KMS-11 (cell line): Measurements from ENCODE around the gene SEMA6C.

Experiments
- H2AFZ ChIP-seq: fragments of 200-600 bp; sonication (generic); 2 replicates; pipeline ENCODE4 v1.6.1; 2016; ENCODE audit warnings: antibody characterized with exemption, mixed run types, low read depth
- H3K27ac ChIP-seq: fragments of 200-600 bp; sonication (generic); 2 replicates; pipeline ENCODE4 v1.6.1; 2016; ENCODE audit warnings: mild to moderate bottlenecking, mixed run types
- H3K27me3 ChIP-seq: fragments of 200-600 bp; sonication (generic); 2 replicates; pipeline ENCODE4 v1.6.1; 2017; ENCODE audit warnings: mild to moderate bottlenecking, low read depth, mixed run types, moderate library complexity; ENCODE audit not compliant: insufficient read depth
- H3K36me3 ChIP-seq: fragments of 200-600 bp; sonication (generic); 2 replicates; pipeline ENCODE4 v1.6.1; 2017; ENCODE audit warnings: mild to moderate bottlenecking, mixed run types; ENCODE audit not compliant: insufficient read depth
- H3K4me1 ChIP-seq: fragments of 200-600 bp; sonication (generic); 2 replicates; pipeline ENCODE4 v1.6.1; 2016; ENCODE audit warnings: mild to moderate bottlenecking, low read depth, mixed run types; ENCODE audit not compliant: poor library complexity, severe bottlenecking
- H3K4me2 ChIP-seq: fragments of 200-600 bp; sonication (generic); 2 replicates; pipeline ENCODE4 v1.7.0; 2016; ENCODE audit warnings: mild to moderate bottlenecking, mixed run types
- H3K4me3 ChIP-seq: fragments of 200-600 bp; sonication (generic); IDR thresholded peaks from 2 replicates; pipeline ENCODE4 v1.6.1; 2017; ENCODE audit warnings: low read depth, low read length, mixed read lengths; ENCODE audit not compliant: insufficient read depth
- H3K79me2 ChIP-seq: fragments of 200-600 bp; sonication (generic); 2 replicates; pipeline ENCODE4 v1.6.1; 2016; ENCODE audit warnings: low read depth, mixed run types; ENCODE audit not compliant: insufficient read depth
- H3K9ac ChIP-seq: fragments of 200-600 bp; sonication (generic); 2 replicates; pipeline ENCODE4 v1.6.1; 2016; ENCODE audit warnings: mild to moderate bottlenecking, mixed run types
- H4K20me1 ChIP-seq: fragments of 200-600 bp; sonication (generic); 2 replicates; pipeline ENCODE4 v1.6.1; 2016; ENCODE audit warnings: mild to moderate bottlenecking, mixed run types; ENCODE audit not compliant: insufficient read depth
- CTCF ChIP-seq: fragments of 200-600 bp; sonication (generic); conservative IDR thresholded peaks from 2 replicates; pipeline ENCODE4 v1.6.1; 2017; ENCODE audit warnings: low read depth, mild to moderate bottlenecking, antibody characterized with exemption, low read length, moderate library complexity, mixed read lengths

The SEMA6C gene

DNA sequence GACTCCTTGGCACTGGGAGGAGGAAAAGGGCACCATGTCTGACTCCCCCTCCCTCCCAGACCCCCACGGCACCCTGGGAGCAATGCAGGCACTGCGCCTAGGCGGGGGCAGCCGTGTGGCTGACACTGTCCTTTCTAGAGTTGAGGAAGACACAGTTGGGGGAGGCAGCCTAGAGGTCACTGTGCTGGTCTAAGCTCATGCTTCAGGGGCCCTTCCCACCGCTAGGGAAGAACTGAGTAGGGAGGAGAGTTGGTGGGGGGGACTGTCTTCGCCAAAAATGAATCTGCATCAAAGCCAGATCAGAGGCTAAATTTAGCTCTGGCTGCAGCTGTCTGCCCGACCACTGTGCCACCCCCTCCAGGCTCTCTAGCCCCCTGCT lies 3.4 kb downstream of the SEMA6C start:
- no peak overlapping the region for H3K9ac ChIP-seq
- H3K36me3 ChIP-seq: no peaks in the 10 kb centered on the region
- no peaks in the 10 kb centered on the region for H4K20me1 ChIP-seq
- H3K4me1 ChIP-seq: peaks cover 13% of the 10 kb centered on the region
- no peak for TF ChIP-seq CTCF
- no peak overlapping the region for H3K27ac ChIP-seq
- no peaks in the 10 kb centered on the region for H3K79me2 ChIP-seq
- H2AFZ ChIP-seq: no peak overlapping the region
- H3K27me3 ChIP-seq: peaks cover 37% of the 10 kb centered on the region
- no peak overlapping the region for H3K4me2 ChIP-seq
- H3K4me3 ChIP-seq: no peak overlapping the region

- no peak for TF ChIP-seq CTCF
- H3K27me3 ChIP-seq: peaks cover 32% of the 10 kb centered on the region
Measured at GRCh38 chr1:151142411-151143056, 3.9 kb downstream of the SEMA6C start.

DNA sequence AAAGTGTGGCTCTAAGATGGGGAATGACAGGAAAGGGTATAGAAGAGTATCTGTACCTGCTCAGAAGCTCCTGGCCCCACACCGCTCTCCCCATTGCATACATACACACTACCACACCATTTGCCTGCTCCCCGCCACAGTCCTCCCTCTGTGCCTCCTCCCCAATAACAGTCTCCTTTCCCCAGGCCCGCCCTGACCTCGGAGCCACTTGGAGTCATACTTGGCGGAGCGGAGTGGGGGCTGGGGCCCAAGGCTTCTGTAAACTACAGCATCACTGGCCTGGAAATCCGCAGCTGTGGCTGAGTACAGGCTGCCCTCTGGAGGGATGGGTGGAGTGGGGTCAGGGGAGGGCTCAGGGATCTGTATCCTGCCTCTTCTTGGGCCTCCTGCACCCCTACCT lies 8.6 kb downstream of the SEMA6C start:
- no peak overlapping the region for H3K9ac ChIP-seq

More at GRCh38 chr1:151142411-151143056, 3.9 kb downstream of the SEMA6C start:
- Histone ChIP-seq H3K4me3 (no peak overlapping the region), H3K4me1 (peaks cover 13% of the 10 kb centered on the region), H3K79me2 (no peaks in the 10 kb centered on the region), H3K9ac (no peak overlapping the region), H4K20me1 (no peaks in the 10 kb centered on the region), H3K4me2 (no peak overlapping the region), H3K27ac (no peak overlapping the region), H2AFZ (no peak overlapping the region), H3K36me3 (no peaks in the 10 kb centered on the region)

DNA sequence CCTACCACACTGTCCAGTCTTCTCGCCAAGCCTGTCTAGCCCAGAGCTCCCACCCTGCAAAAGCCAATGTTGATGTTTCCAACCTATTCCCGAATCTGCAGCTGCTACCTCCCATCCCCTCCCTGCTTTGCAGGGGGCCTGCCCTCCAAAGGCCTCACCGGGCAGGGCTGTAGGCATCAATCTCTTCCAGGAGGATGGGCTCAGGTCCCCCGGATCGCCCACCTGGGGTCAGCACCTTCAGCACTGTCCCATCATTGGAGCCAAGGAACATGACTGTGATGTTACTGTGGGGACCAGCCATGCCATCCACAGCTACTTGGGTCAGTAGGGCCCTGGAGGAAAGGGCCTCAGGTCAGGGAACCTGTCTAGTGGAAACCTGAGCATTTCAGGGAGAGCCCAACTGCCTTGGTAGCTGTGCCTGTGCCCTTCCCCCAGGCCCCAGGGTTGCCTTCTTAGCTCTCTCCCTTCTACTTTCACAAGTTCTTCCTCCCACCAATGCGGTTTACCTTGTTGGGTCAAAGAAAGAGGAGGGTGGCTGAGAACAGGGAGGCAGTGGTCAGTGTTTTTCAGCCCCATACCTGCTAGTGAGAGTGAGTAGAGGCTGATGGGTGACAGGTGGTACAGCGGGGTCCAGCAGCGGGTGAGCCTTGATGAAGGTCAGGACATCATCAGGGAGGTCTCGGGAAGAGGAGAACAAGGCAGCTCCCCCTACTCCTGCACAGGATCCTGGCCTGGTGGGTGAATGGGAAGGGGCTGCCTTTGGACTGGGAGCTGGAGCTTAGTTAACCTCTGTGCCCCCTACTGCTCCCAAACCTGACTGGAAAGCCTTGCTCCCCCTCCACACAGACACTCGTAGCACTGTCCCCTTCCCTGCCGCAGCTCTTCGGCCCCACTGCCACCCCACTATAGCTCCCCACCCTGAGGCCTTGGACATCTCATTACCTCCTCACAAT lies 10.7 kb downstream of the SEMA6C start:
- H2AFZ ChIP-seq: no peak overlapping the region
- peak; percentile 40; the same call in 1 of the 2 replicates for TF ChIP-seq CTCF
- H3K27ac ChIP-seq: no peak overlapping the region
- peaks cover 7% of the 10 kb centered on the region for H3K4me1 ChIP-seq
- H3K27me3 ChIP-seq: no peaks in the 10 kb centered on the region
- no peaks in the 10 kb centered on the region for H3K79me2 ChIP-seq
- no peak overlapping the region for H3K4me2 ChIP-seq
- H4K20me1 ChIP-seq: no peaks in the 10 kb centered on the region
- H3K9ac ChIP-seq: no peak overlapping the region
- H3K36me3 ChIP-seq: no peaks in the 10 kb centered on the region
- no peak overlapping the region for H3K4me3 ChIP-seq

More for the DNA sequence above, 8.6 kb downstream of the SEMA6C start:
- Histone ChIP-seq H3K36me3 (no peaks in the 10 kb centered on the region), H4K20me1 (no peaks in the 10 kb centered on the region), H2AFZ (no peak overlapping the region), H3K4me1 (peaks cover 7% of the 10 kb centered on the region), H3K27me3 (peaks cover 6% of the 10 kb centered on the region; the same call in 1 of the 2 replicates), H3K79me2 (no peaks in the 10 kb centered on the region), H3K27ac (no peak overlapping the region), H3K4me3 (no peak overlapping the region), H3K4me2 (no peak overlapping the region)
- TF ChIP-seq CTCF: no peak
